ENCODE results near the gene CLDND2. TPM values are rescaled to one million over a fixed set of nuclear protein-coding genes. Genes with fewer than 3 reads are reported as not detected.

Gene CLDND2
- total RNA-seq, 1 experiment from 2014 or later: 0.79 TPM

- no peaks in the 10 kb centered on the region for H3K27me3 Mint-ChIP-seq (ENCODE audit: insufficient read depth, unreplicated experiment)
- H3K9me3 Mint-ChIP-seq (ENCODE audit: unreplicated experiment): no peaks in the 10 kb centered on the region
- BruUV-seq (replicated peaks): no TSS peak
- H3K27ac Mint-ChIP-seq (ENCODE audit: low read depth, unreplicated experiment): peak overlapping the region; percentile 90
- intact Hi-C loops (cut with micrococcal nuclease): loop anchor here (1.0 kb wide), 2 partner anchors 27 to 28 kb away; no protein-coding TSS in a partner anchor
- peak; percentile 99 for DNase-seq (ENCODE audit: unreplicated experiment)
- POLR2A ChIA-PET: interaction anchor here (0.6 to 1.8 kb wide), 9 partner anchors 8 to 1170 kb away, joined by 3 to 20 read pairs (median 6); no protein-coding TSS in a partner anchor
- peak overlapping the region; percentile 96 for H3K4me3 Mint-ChIP-seq (ENCODE audit: unreplicated experiment)
- CTCF ChIA-PET: interaction anchor here (0.9 to 2.3 kb wide), 3 partner anchors 22 to 342 kb away, joined by 3 to 18 read pairs (median 5); no protein-coding TSS in a partner anchor
- H3K4me1 Mint-ChIP-seq (ENCODE audit: insufficient read depth, unreplicated experiment): peaks cover 28% of the 10 kb centered on the region
- no peak for TF ChIP-seq CTCF (IDR thresholded peaks at IDR 0.05; ENCODE audit: unreplicated experiment)
- peaks cover 6% of the 10 kb centered on the region for H3K36me3 Mint-ChIP-seq (ENCODE audit: insufficient read depth, unreplicated experiment)
Measured at GRCh38 chr19:51366389-51367254, 2.2 kb downstream of the CLDND2 start.

- Mint-ChIP-seq H3K4me1 (ENCODE audit: insufficient read depth, unreplicated experiment) (peaks cover 28% of the 10 kb centered on the region), H3K4me3 (ENCODE audit: unreplicated experiment) (peak within 1 kb of the TSS; percentile 96), H3K27ac (ENCODE audit: low read depth, unreplicated experiment) (peak within 1 kb of the TSS; percentile 90), H3K9me3 (ENCODE audit: unreplicated experiment) (no peaks in the 10 kb centered on the region), H3K27me3 (ENCODE audit: insufficient read depth, unreplicated experiment) (no peaks in the 10 kb centered on the region), H3K36me3 (ENCODE audit: insufficient read depth, unreplicated experiment) (peaks cover 6% of the 10 kb centered on the region)
- TF ChIP-seq CTCF (IDR thresholded peaks at IDR 0.05; ENCODE audit: unreplicated experiment): no peak
- DNase-seq (ENCODE audit: unreplicated experiment): no peak
- ChIA-PET CTCF (interaction anchor here (0.6 to 2.3 kb wide), 6 partner anchors 21 to 746 kb away, joined by 3 to 18 read pairs (median 4); no protein-coding TSS in a partner anchor), POLR2A (interaction anchor here (0.5 to 1.3 kb wide), 7 partner anchors 9 to 292 kb away, joined by 3 to 11 read pairs (median 4); no protein-coding TSS in a partner anchor)
- intact Hi-C loops (cut with micrococcal nuclease): loop anchor here (1.0 kb wide), 1 partner anchor 27 kb away; no protein-coding TSS in a partner anchor
- TSS peak; percentile 76 for BruUV-seq (replicated peaks)
Measured at GRCh38 chr19:51365965-51366388, 2.8 kb downstream of the CLDND2 start, which contains the start of gene ETFB. Gene ETFB (minus strand): TSS chr19:51366388. CDS start chr19:51366326, 62 bp downstream.

GRCh38 chr19:51365211-51365964, 3.4 kb downstream of the CLDND2 start:
- no peaks in the 10 kb centered on the region for H3K9me3 Mint-ChIP-seq (ENCODE audit: unreplicated experiment)
- CTCF ChIA-PET: interaction anchor here (0.5 to 2.3 kb wide), 7 partner anchors 20 to 747 kb away, joined by 3 to 18 read pairs (median 3); no protein-coding TSS in a partner anchor
- no TSS peak for BruUV-seq (replicated peaks)
- peak; percentile 54 for DNase-seq (ENCODE audit: unreplicated experiment)
- POLR2A ChIA-PET: interaction anchor here (0.5 to 1.3 kb wide), 7 partner anchors 9 to 292 kb away, joined by 3 to 11 read pairs (median 4); no protein-coding TSS in a partner anchor
- TF ChIP-seq CTCF (IDR thresholded peaks at IDR 0.05; ENCODE audit: unreplicated experiment): no peak
- H3K36me3 Mint-ChIP-seq (ENCODE audit: insufficient read depth, unreplicated experiment): peaks cover 6% of the 10 kb centered on the region
- peak overlapping the region; percentile 96 for H3K4me3 Mint-ChIP-seq (ENCODE audit: unreplicated experiment)
- H3K27me3 Mint-ChIP-seq (ENCODE audit: insufficient read depth, unreplicated experiment): no peaks in the 10 kb centered on the region
- intact Hi-C loops (cut with micrococcal nuclease): no loop called here
- peak overlapping the region; percentile 90 for H3K27ac Mint-ChIP-seq (ENCODE audit: low read depth, unreplicated experiment)
- peaks cover 28% of the 10 kb centered on the region for H3K4me1 Mint-ChIP-seq (ENCODE audit: insufficient read depth, unreplicated experiment)

Data from MCF 10A (cell line).